Dedifferentiated amniotic fluid mesenchymal stem cell (primary cell): ENCODE measurements around the gene RSBN1L.
"Not testable (repeated sequence)": the region's sequence is repeated elsewhere in the genome, so short reads cannot be mapped to it uniquely, and the experiment has no call there.

Experiments used
- DNase-seq: peaks from one replicate; pipeline ENCODE4 v3.0.0-alpha.2; 2016; ENCODE audit errors: extremely low spot score

RSBN1L gene

DNA sequence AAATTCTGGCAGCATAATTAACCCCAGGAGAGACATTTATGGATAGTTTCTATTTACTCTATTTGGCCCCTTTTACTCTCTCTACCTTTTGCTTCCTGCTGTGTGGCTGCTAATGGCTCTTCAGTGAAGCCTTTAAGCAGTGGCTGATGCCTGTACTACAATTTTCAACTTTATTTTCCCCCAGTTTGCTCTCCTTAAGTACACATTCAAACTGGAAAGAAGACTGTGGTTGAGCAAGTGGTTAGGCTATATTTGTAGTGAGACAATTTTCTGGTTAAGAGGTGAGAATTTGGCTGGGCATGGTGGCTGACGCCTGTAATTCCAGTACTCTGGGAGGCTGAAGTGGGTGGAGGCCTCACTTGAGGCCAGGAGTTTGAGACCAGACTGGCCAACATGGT, 8.5 kb upstream of the RSBN1L start:
- no peak for DNase-seq

DNA sequence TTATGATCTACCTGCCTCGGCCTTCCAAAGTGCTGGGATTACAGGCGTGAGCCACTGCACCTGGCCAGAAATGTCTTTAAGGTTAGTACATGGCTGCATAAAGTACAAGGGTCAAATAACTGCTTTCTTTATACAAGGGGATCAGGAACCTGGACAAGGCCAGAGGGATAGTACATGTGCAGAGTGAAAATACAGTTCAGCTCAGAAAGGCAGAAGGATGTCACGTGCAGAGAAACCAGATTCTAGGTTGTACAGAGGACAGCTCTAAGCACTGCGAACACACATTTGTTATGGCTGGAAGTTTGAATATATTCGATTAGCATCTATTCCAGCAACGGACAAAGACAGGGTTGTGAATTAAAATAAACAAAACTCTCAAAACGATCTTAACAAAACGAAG, 6.0 kb upstream of the RSBN1L start:
- no peak for DNase-seq

DNA sequence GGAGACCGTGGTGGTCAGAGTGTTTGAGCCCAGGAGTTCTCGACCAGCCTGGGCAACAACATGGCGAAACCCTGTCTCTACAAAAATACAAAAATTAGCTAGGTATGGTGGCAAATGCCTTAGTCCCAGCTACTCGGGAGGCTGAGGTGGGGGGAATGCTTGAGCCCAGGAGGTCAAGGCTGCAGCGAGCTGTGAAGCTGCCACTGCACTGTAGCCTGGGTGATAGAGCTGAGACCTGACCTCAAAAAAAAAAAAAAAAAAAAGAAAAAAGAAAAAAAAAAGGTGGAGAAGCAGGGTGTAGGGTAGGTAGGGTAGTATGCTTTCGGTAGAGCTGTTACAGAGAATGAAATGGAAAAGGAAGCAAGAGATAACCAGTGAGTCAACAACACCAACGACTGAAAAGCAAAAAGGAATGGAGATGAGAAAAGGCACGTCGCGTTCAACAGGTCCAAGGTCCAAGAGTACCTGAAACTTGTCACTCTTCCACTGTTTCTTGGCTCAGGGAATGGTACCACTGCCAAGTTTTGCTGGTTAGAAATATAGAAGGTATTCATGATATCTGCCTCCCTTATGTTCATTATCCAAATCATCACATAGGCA, 4.3 kb upstream of the RSBN1L start:
- DNase-seq = no peak

DNA sequence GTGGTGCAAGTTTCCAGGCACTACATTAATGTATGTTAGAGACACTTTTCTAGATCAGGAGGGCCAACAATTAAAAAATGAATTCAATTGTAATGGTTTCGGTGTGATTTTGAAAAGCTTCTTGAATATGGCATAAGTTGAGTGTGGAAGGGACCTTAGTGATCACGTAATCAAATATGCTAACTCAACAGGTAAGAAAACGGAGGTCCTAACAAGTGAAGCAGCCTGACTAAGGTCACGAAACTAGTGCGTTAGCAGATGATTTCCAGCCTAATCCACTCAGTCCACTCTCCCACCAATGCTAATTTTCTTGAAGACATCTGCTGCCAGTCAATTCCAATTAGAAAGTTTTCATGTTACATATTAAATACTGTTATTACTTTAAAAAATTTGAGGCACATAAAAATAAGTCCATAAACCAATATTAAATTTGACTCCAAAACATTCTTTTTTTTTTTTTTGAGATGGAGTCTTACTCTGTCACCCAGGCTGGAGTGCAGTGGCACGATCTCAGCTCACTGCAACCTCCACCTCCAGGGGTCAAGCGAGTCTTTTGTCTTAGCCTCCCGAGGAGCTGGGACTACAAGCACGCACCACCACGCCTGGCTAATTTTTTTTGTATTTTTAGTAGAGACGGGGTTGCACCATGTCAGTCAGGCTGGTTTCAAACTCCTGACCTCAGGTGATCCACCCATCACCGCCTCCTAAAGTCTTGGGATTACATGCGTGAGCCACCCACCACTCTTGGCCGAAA, 2.3 kb upstream of the RSBN1L start:
- DNase-seq = no peak

DNA sequence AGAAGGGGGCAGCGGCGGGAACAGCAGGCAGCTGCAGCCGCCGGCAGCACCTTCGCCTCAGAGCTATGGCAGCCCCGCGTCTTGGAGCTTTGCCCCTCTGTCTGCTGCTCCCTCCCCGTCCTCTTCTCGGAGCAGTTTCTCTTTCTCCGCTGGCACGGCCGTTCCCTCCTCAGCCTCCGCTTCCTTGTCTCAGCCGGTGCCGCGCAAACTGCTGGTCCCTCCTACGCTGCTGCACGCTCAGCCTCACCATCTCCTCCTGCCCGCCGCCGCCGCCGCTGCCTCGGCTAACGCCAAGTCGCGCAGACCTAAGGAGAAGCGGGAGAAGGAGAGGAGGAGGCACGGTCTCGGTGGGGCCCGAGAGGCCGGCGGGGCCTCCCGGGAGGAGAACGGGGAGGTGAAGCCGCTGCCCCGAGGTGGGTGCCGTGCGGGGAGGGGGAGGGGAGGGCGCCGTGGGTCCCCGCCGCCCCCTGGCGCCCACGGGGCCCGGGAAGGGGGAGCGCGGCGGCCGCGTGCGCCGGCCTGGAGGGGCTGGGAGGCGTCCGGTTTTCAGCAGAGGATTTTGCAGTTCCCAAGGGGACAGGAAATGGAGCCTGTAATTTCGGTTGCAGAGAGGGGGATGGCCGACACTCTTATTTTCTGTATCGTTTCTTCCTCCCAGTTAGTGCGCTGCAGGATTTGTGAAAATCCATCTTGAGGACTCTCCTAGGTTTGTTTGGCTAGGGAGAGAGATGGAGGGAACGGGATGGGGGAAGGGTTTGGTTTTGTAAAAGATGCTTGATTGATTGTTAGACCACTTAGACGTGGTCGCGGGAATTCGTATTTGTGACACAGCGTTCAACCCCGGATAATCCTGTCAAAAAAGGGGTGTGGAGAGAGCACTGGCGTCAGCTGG, 630 bp downstream of the RSBN1L start:
- peak; percentile 30 for DNase-seq

DNA sequence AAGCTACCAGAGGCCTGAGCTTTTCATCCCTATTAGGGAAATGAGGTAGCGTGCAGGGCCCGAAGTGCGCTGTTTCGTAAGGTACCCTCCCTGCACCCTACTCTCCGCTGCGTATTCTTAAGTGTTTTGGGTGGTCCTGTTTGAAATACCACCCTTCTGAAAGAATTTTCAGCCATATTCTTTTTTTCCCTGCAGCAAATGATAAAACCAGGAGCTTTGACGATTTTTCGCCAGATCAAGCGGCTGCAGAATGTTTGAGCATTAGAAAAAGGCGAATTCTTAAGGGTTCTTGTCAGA, 1.2 kb downstream of the RSBN1L start:
- DNase-seq = no peak

DNA sequence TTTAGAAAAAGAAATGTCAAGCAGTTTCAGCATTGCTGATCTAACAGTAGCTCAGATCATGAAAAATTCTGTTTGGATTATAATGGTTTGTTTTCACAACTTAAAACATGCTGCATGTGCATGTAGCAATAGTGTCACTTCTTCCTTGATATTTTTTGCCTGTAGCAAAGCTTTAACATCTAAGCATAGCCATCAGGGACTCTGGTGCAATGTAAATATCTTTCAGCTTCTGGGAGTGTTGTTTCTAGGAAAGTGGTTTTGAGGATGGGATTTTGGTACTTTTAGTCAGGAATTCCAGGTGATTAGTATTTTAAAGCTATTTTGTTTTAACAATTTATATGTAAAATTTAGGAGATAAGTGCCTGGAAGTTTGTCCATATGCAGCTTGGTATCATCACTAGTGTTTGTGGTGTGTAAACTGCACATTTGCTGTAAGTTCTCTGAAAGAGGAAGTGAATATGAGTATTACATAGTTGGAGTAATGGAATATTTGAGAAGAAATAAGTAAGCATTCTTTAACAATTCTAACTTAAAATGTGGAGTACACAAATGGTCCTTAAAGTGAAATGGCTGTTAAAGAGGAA, 1.9 kb downstream of the RSBN1L start:
- no peak for DNase-seq

DNA sequence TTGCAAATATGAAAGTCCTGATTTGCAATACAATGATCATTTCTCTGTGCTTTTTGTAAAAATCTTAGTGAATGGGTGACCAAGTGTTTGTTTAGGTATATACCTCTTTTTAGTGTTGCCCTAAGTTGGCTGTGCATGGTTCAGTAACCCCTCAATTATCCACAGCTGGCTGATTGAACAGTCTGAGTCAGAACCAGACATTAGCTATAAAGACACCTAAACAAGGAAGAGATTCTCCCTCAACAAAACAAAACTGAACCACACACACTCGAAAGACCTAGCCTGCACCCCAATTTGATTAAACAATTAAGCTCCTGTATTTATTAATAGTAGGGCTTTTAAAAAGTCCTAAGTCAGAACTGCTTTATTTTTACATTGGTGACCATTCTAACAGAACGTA, 2.8 kb downstream of the RSBN1L start:
- no peak for DNase-seq

DNA sequence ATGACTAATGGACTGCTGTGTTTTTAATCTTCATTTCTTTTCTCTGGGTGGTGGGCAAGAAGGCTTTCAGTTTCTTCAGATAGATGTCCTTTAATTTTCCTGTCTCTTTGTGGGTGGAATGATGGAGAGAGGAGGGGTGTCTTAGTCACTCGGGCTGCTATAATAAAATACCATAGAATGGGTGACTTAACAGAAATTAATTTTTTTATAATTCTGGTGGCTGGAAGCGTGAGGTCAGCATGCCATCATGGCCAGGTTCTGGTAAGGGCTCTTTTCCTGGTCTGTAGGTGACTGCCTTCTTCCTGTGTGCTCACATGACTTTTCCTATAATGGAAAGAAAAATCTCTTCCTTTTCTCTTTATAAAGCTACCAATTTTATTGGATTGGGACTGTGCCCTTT, 6.3 kb downstream of the RSBN1L start:
- DNase-seq = no peak

DNA sequence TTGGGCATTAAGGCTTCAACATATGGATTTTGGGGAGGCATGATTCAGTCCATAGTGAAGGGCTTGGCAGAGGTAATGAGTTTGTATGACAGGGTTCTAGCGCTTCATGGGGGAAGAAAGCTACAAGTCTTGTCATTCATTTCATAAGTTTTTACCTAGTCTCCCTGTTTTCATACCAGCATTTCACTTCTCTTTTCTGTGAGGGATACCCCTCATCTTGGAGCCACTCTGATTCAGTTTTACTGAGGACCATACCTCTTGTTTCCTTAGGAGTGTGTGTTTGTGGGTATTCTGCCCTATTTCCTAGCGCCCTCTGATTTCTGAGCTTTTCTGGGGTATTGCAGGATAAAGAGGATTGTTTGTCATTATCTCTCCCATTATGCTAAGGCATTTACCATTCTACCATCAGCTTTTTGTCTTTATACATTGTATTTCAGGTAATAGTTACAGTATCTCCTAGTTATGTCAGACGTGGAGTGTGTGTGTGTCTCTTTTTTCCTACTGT, 6.8 kb downstream of the RSBN1L start:
- no peak for DNase-seq

DNA sequence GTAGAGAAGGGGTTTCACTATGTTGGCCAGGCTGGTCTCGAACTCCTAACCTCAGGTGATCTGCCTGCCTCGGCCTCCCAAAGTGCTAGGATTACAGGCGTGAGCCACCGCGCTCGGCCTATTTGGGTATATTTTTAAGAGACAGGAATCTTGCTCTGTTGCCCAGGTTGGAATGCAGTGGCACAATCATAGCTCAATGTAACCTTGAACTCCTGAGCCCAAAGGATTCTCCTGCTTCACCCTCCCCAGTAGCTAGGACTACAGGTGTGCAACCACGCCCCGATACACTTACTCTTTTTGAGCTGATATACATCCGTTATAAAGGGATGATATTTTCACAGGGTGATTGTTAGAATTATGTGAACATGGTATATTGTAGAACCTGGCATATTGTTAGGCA, 7.4 kb downstream of the RSBN1L start:
- not testable (repeated sequence) for DNase-seq

DNA sequence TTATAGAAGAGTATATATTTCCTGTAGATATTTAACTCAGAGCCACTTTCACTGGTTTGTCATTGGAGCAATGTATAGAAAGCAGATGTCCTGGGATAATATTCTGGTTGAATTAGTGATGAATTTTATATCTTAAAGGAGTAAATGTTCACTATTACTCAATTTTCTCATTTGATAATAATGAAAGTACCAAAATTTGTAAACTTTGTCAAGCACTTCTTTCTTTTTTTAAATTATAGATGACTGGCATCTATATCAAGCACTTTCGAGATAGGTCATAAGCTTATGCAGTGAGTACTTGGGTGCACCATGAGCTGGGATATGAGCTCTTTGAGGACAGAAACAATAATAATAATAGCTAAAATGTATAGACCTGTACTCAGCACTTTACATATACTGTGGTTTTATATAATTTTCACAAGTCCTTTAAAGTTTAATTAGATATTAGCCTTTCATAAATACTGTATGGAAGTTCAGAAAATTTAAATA, 11.3 kb downstream of the RSBN1L start:
- no peak for DNase-seq

DNA sequence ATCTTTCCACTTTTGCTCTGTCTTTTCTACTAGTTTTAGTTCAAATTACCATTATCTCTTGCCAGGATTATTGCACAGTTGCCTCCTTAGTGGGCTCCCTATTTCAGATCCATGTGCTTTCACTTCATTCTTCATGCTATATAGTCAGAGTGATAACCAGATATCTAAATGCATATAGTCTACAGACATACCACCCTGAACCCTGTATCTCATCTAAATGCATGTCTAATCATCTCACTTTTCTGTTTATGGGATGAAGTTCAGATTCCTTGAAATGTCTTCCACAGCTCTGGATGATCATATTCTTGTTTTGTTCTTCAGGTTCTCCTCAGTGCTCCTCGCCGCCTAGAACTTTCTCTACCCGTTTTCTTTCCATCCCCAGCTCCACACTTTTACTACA, 13.8 kb downstream of the RSBN1L start:
- DNase-seq = no peak

DNA sequence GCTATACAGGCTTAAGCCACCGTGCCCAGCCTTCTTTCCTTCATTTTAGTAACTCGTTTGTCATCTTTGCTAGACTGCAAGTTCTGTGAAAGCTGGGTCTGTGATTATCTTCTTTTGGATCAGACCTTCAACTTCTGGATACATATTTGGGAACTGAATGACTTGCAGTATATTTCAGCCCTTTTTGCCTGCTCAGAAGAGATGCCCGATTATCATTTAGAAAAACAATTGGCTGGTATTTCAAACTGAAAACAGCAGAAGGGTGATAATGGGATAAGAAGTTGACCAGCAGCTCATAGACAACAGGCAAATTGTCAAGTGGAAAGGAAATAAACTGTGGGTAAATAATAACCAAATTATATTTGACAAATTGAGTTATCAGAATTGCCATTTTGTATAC, 14.6 kb downstream of the RSBN1L start:
- DNase-seq = no peak

DNA sequence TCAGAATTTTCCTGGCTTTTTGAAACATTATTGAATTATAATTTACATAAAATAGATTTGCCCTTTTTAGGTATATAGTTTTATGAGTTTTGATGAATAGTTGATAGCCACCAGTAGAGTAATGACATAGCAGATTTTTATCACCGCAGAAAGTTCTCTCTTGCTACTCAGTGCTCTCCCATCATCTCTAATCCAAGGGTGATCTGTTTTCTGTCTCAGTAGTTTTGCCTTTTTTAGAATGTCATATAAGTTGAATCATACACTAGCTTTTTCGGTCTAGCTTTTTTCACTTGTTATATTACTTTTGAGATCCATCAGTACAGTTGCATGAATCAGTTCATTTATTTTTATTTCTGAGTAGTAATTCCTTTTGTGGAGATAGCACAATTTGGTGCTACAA, 17.9 kb downstream of the RSBN1L start:
- DNase-seq = no peak

DNA sequence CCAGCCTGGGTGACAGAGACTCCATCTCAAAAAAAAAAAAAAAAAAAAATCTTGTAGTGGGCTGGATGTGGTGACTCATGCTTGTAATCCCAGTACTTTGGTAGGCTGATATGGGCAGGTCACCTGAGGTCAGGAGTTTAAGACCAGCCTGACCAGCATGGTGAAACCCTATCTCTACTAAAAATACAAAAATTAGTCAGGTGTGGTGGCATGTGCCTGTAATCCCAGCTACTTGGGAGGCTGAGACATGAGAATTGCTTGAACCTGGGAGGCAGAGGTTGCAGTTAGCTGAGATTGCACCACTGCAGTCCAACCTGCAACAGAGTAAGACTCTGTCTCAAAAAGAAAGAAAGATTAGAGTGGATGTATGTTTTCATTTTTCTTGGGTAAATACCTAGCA, 18.7 kb downstream of the RSBN1L start:
- DNase-seq = not testable (repeated sequence)

DNA sequence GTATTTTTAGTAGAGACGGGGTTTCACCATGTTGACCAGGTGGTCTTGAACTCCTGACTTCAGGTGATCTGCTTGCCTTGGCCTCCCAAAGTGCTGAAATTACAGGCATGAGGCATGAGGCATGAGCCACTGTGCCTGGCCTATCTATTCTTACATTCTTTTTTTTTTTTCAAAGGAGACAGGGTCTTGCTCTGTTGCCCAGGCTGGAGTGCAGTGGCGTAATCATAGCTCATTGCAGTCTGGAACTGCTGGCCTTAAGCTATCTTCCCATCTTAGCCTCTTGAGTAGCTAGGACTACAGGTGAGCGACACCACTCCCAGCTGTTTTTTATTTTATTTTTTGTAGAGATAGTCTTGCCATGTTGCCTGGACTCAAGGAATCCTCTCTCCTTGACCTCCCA, 20.5 kb downstream of the RSBN1L start:
- DNase-seq = no peak

DNA sequence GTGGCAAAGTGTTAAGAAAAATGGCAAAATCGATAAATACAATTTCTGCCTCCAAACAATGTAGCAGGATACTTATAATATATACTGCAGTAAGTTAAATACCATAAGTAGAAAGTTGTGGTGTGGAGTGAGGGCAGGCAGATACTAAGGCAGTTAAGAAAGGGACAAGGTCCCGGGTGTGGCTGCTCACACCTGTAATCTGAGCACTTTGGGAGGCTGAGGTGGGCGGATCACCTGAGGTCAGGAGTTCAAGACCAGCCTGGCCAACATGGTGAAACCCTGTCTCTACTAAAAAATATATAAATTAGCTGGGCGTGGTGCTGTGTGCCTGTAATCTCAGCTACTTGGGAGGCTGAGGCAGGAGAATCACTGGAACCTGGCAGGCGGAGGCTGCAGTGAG, 21.3 kb downstream of the RSBN1L start:
- DNase-seq = not testable (repeated sequence)

DNA sequence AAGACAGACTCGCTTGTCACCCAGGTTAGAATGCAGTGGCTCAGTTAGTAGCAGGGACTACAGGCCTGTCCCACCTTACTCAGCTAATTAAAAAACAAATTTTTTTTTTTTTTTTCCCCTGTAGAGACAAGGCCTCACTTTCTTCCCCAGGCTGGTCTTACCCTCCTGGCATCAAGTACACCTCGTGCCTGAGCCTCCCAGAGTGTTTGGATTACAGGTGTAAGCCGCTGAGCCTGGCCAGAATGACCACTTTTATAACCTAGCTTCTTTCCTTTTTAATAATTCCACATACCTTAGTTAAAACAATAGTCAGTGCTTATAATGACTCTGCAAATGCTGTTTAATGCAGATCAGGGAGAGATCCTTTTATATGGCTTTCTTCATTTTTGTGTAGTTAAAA, 31.3 kb downstream of the RSBN1L start:
- no peak for DNase-seq

DNA sequence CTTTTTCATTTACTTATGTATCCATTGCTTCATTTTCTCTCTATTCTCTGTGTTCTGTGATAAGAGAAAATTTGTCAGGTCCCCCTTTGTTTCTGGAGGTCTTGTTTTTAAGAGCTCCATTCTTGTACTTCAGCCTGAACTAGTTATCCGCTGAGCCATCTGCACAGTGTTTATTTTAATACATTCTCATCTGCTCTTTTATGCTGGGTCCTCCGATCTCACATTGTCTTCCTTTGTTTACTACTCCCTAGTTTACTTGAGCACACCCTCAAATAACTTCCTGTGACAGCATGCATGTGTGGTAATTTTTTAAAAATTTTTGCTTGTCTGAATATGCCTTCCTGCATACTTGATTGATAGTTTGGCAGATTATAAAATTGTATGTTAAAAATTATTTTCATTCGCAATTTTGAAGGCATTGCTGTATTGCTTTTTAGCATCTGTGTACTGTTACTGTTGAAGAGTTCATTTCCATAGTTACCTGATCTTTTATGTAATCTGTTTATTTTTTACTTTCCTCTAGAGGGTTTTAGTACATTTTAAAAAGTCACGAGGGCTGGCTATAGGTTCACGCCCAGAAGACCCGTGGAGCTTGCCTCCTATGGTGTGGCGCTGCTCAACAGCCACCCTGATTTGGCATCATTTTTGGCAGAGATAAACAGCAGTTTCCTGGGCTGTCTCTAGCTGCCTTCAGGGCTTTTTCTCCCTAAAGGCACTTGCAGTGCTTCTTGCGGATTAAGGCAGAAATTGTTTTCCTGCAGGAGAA, 31.9 kb downstream of the RSBN1L start:
- peak; percentile 49 for DNase-seq

DNA sequence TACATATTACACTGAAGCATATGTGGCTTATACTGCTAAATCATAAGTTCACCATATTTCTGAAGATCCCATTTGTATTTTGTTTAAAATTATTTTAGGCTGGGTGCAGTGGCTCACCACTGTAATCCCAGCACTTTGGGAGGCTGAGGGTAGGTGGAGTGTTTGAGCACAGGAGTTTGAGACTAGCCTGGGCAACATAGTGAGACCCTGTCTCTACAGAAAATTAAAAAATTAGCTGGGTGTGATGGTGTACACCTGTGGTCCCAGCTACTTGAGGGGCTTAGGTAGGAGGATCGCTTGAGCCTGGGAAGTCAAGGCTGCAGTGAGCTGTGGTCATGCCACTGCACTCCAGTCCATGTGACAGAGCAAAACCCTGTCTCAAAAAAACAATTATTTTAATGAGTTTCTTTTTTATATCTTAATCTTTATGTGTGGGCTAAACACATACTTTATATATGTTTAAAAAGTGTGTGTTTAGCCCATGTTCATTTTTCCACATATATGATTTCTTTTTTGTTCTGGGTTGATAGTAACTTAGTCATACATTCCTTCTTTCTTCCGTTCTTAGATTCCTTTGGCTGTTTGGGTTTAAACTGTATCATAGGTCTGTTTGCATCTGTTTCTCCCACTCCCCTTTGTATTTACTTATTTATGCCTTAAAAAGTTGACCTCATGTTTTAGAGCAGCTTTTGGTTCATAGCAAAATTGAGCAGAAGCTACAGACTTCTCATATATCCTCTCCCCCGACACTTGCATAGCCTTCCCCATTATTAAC, 33.5 kb downstream of the RSBN1L start:
- peak; percentile 18 for DNase-seq
